K562 (cell line): Measurements from ENCODE around the gene S100A2. TPM values are rescaled to one million over a fixed set of nuclear protein-coding genes. Genes with fewer than 3 reads are reported as not detected.

ENCODE experiments used
- ATAC-seq: fragments of 200-7000 bp; cut with Tn5 transposase; 3 replicates; pipeline ENCODE4 v1.9.1; 2020; ENCODE audit warnings: moderate library complexity
- BruUV-seq: library from RNA; stranded (reverse); fragments of 400-500 nt; replicated peaks from 2 replicates; lab custom pipeline; 2021; lab: Mats Ljungman, UMichigan
- CTCF ChIA-PET: fragments of 300-600 bp; formaldehyde crosslinking; extraction: SDS; loops from one replicate; lab custom pipeline; 2021; ENCODE audit warnings: low intra/inter-chr PET ratio; lab: Yijun Ruan, JAX
- POLR2A ChIA-PET: fragments of 300-600, 350-650 bp; sonication (Branson Sonifier 250); formaldehyde crosslinking; extraction: SDS; loops from one replicate; lab custom pipeline; 2021; ENCODE audit warnings: antibody characterized with exemption, inconsistent platforms; lab: Yijun Ruan, JAX
- DNase-seq, 4 experiments: peaks; one replicate each; pipeline versions ENCODE4 v3.0.0 to v3.0.0-alpha.2; 2011 to 2018; ENCODE audit warnings: low spot score in 3 of 4, mixed read lengths in 3 of 4; ENCODE audit errors: extremely low read depth in 1 of 4
- FAIRE-seq: peaks from 2 replicates; lab custom pipeline; 2011; peaks lifted over from hg19 to GRCh38; lab: Jason Lieb, UNC
- H2AFZ ChIP-seq: 2 replicates; pipeline ENCODE4 v1.6.0; 2011; ENCODE audit warnings: low read depth, low read length, control low read depth, inconsistent platforms
- H3K27ac ChIP-seq: fragments of 200-600 bp; 3 replicates; pipeline ENCODE4 v1.8.0; 2011; ENCODE audit warnings: low read depth, mild to moderate bottlenecking, control low read depth, inconsistent platforms, low read length, moderate library complexity, mixed read lengths; ENCODE audit errors: extremely low read depth
- H3K27me3 ChIP-seq, 2 experiments: fragments of 300-600 bp in 1 of 2; 2 replicates in 1 of 2; 3 replicates in 1 of 2; pipeline versions ENCODE4 v1.6.0 to v1.8.0; 2011; ENCODE audit warnings: inconsistent platforms in 2 of 2, low read length in 2 of 2, mild to moderate bottlenecking in 1 of 2, mixed read lengths in 1 of 2, moderate library complexity in 1 of 2; ENCODE audit not compliant: control insufficient read depth in 2 of 2, insufficient read depth in 2 of 2
- H3K36me3 ChIP-seq: fragments of 300-600 bp; 3 replicates; pipeline ENCODE4 v1.8.0; 2011; ENCODE audit warnings: mild to moderate bottlenecking, low read length, inconsistent platforms; ENCODE audit not compliant: control insufficient read depth, insufficient read depth
- H3K4me1 ChIP-seq, 2 experiments: fragments of 200-600 bp in 1 of 2; replicated peaks in 1 of 2; 2 replicates in 1 of 2; 3 replicates in 1 of 2; pipeline versions ENCODE4 v1.5.1 to v1.8.0; 2011; ENCODE audit warnings: inconsistent platforms in 2 of 2, low read length in 2 of 2, mild to moderate bottlenecking in 1 of 2, mixed read lengths in 1 of 2, moderate library complexity in 1 of 2; ENCODE audit not compliant: control insufficient read depth in 2 of 2, insufficient read depth in 2 of 2
- H3K4me2 ChIP-seq: 2 replicates; pipeline ENCODE4 v1.6.1; 2011; ENCODE audit warnings: low read length, control low read depth, inconsistent platforms, mixed read lengths; ENCODE audit not compliant: insufficient read depth
- H3K4me3 ChIP-seq: fragments of 200-600 bp; sonication (generic), shearing (Covaris generic); 2 replicates; pipeline ENCODE4 v1.5.1; 2016; ENCODE audit warnings: control low read depth, inconsistent platforms
- H3K79me2 ChIP-seq: fragments of 200-600 bp; 3 replicates; pipeline ENCODE4 v1.8.0; 2011; ENCODE audit warnings: low read length, inconsistent platforms; ENCODE audit not compliant: control insufficient read depth, insufficient read depth
- H3K9ac ChIP-seq, 2 experiments: 2 replicates each; pipeline versions ENCODE4 v1.6.0 to v1.6.1; 2011; ENCODE audit warnings: low read depth in 2 of 2, low read length in 2 of 2, control low read depth in 1 of 2, inconsistent platforms in 1 of 2, mild to moderate bottlenecking in 1 of 2, mixed read lengths in 1 of 2; ENCODE audit not compliant: insufficient read depth in 1 of 2
- H3K9me1 ChIP-seq: one replicate; pipeline ENCODE4 v1.6.0; 2011; ENCODE audit warnings: inconsistent platforms, mild to moderate bottlenecking, low read length, moderate library complexity; ENCODE audit not compliant: control insufficient read depth, insufficient read depth
- H3K9me3 ChIP-seq: replicated peaks from 2 replicates; pipeline ENCODE4 v1.5.1; 2011; ENCODE audit warnings: low read depth, low read length, inconsistent platforms; ENCODE audit not compliant: control insufficient read depth, insufficient read depth
- H4K20me1 ChIP-seq: replicated peaks from 2 replicates; pipeline ENCODE4 v1.6.1; 2011; ENCODE audit warnings: low read length, inconsistent platforms, mixed read lengths; ENCODE audit not compliant: control insufficient read depth, insufficient read depth
- DPF2 ChIP-seq: fragments of 450-650 bp; IDR thresholded peaks from 2 replicates; pipeline ENCODE4 v1.6.1; 2016
- SPI1 ChIP-seq: IDR thresholded peaks from 2 replicates; pipeline ENCODE4 v1.6.1; 2011; ENCODE audit warnings: low read depth, low read length, control low read depth, borderline replicate concordance
- ZNF592 ChIP-seq: fragments of 450-650 bp; IDR thresholded peaks from 2 replicates; pipeline ENCODE4 v1.6.1; 2017; ENCODE audit warnings: antibody characterized with exemption, mild to moderate bottlenecking
- WGBS: fragments of 100-300 bp; shearing (Covaris generic); methylation state at CpG from one replicate; pipeline ENCODE4 v1.1.6; 2016; ENCODE audit warnings: low coverage, mixed read lengths; ENCODE audit not compliant: insufficient coverage; ENCODE audit errors: missing lambda C conversion rate; 5-methylcytosine and 5-hydroxymethylcytosine counted together
- in situ Hi-C: fragments of 300-500 bp; cut with MboI; formaldehyde crosslinking; loops from 4 replicates; pipeline ENCODE4 v1.15.0; 2018; ENCODE audit warnings: inconsistent platforms, mixed read lengths
- intact Hi-C: fragments of 100-400 bp; cut with micrococcal nuclease; formaldehyde crosslinking; loops from 2 replicates; pipeline ENCODE4 v1.14.2; 2022
- polyA plus RNA-seq, 8 experiments: library from polyadenylated mRNA; depleted of rRNA in 4 of 8; stranded (reverse) in 5 of 8; unstranded in 3 of 8; fragments of >200 nt; fragmentation: Nextera tagmentation in 2 of 8; fragmentation: Illumina TruSeq in 1 of 8; extraction: Ambion mirVana in 2 of 8; extraction: Trizol in 1 of 8; gene quantifications; 2 replicates each; pipeline versions ENCODE4 v1.2.1 to v1.2.3, GENCODE V29; 2011 to 2014; ENCODE audit warnings: inconsistent platforms in 1 of 8, missing spikeins in 1 of 8
- total RNA-seq, 7 experiments: library from RNA; depleted of rRNA in 6 of 7; stranded (reverse); fragments of >200 nt in 6 of 7; fragmentation: Illumina TruSeq in 2 of 7; extraction: Trizol in 2 of 7; gene quantifications; 2 replicates each; pipeline versions ENCODE4 v1.2.1 to v1.2.3, GENCODE V29; 2011 to 2021; ENCODE audit warnings: low replicate concordance in 1 of 7

Gene S100A2
- total and polyA plus RNA-seq, 9 of the 15 experiments (the other 6 are each of a cell fraction or from before 2014, with no cell fraction given) = 0.28 to 0.65 (median 0.44) TPM; not detected in 4

- POLR2A ChIA-PET = interaction anchor here (0.7 to 1.2 kb wide), 2 partner anchors 17 to 79 kb away, joined by 3 read pairs; partner anchors contain the start of gene S100A14
- intact Hi-C loops = no loop called here
- H3K4me1 ChIP-seq = peaks cover 0 to 2% of the 10 kb centered on the region in 2 experiments; a peak in 2 of 5 replicates
- no peak overlapping the region for H3K27ac ChIP-seq
- in situ Hi-C loops = no loop called here
- 0 out of 4 replicates have a peak overlapping the region, but pooled peaks of 1 of the 2 experiments have one; percentile 55 for H3K9ac ChIP-seq
- H3K36me3 ChIP-seq = no peaks in the 10 kb centered on the region
- TF ChIP-seq SPI1 (peak; percentile 56; the same call in 1 of the 2 replicates), ZNF592 (no peak), DPF2 (no peak)
- H2AFZ ChIP-seq = no peak overlapping the region
- no peak overlapping the region for H3K4me2 ChIP-seq
- H4K20me1 ChIP-seq = no peaks in the 10 kb centered on the region
- WGBS = 42% methylated on average over 7 of the region's 7 CpGs
- no peaks in the 10 kb centered on the region for H3K9me1 ChIP-seq
- H3K79me2 ChIP-seq = no peaks in the 10 kb centered on the region
- H3K27me3 ChIP-seq = no peaks in the 10 kb centered on the region
- no peak for FAIRE-seq
- no TSS peak for BruUV-seq
- no peak overlapping the region for H3K4me3 ChIP-seq
- no peak for DNase-seq
- H3K9me3 ChIP-seq = no peaks in the 10 kb centered on the region
- no peak for ATAC-seq
- CTCF ChIA-PET = no interaction called here
Measured at GRCh38 chr1:153598309-153599172, 32.9 kb upstream of the S100A2 start.
